HCT116 (cell line): ENCODE measurements around the gene BRINP3.

ENCODE experiments used
- EGR1 ChIP-seq: IDR thresholded peaks from 2 replicates; pipeline ENCODE4 v1.6.1; 2012; ENCODE audit warnings: low read depth
- ELF1 ChIP-seq: IDR thresholded peaks from 2 replicates; pipeline ENCODE4 v1.6.1; 2012; ENCODE audit warnings: low read depth, borderline replicate concordance
- EZH2phosphoT487 ChIP-seq: fragments of 200-600 bp; IDR thresholded peaks from 2 replicates; pipeline ENCODE4 v1.6.1; 2018; ENCODE audit warnings: antibody characterized with exemption, borderline replicate concordance
- POLR2A ChIP-seq: IDR thresholded peaks from 2 replicates; pipeline ENCODE4 v1.7.0; 2011; ENCODE audit warnings: borderline replicate concordance; ENCODE audit not compliant: insufficient read depth, insufficient read length; ENCODE audit errors: extremely low read depth
- POLR2AphosphoS5 ChIP-seq: IDR thresholded peaks from 2 replicates; pipeline ENCODE4 v1.6.1; 2011; ENCODE audit warnings: mild to moderate bottlenecking, low read depth, low read length, moderate library complexity
- RAD21 ChIP-seq: IDR thresholded peaks from 2 replicates; pipeline ENCODE4 v1.6.1; 2012; ENCODE audit warnings: low read depth, mild to moderate bottlenecking
- SP1 ChIP-seq: IDR thresholded peaks from 2 replicates; pipeline ENCODE4 v1.6.1; 2012; ENCODE audit warnings: low read depth
- SRF ChIP-seq: IDR thresholded peaks from 2 replicates; pipeline ENCODE4 v1.6.1; 2012; ENCODE audit warnings: low read depth
- TCF7L2 ChIP-seq: IDR thresholded peaks from 2 replicates; pipeline ENCODE4 v1.7.0; 2011; ENCODE audit warnings: borderline replicate concordance, inconsistent platforms; ENCODE audit not compliant: insufficient read depth, insufficient read length; ENCODE audit errors: extremely low read depth
- YY1 ChIP-seq: IDR thresholded peaks from 2 replicates; pipeline ENCODE4 v1.6.1; 2011; ENCODE audit warnings: low read length, low read depth, moderate library complexity, mild to moderate bottlenecking; ENCODE audit not compliant: insufficient replicate concordance; ENCODE audit errors: extremely low read depth
- ZFX ChIP-seq: fragments of 450-650 bp; IDR thresholded peaks from 2 replicates; pipeline ENCODE4 v1.6.1; 2017
- ZNF274 ChIP-seq: fragments of 200-500 bp; sonication (Bioruptor generic); IDR thresholded peaks from 2 replicates; pipeline ENCODE4 v1.6.1; 2014; ENCODE audit warnings: mild to moderate bottlenecking, low read depth, low read length, inconsistent platforms
- TF ChIP-seq, protein P1 (sequence below), 3 experiments: fragments of 200-600 bp in 1 of 3; sonication (generic) in 1 of 3; IDR thresholded peaks in 2 of 3; conservative IDR thresholded peaks in 1 of 3; 2 replicates each; pipeline ENCODE4 v1.5.1; 2012 to 2017; ENCODE audit warnings: low read depth in 2 of 3, low read length in 2 of 3, antibody characterized with exemption in 1 of 3, borderline replicate concordance in 1 of 3, control low read depth in 1 of 3, mild to moderate bottlenecking in 1 of 3, mixed read lengths in 1 of 3, mixed run types in 1 of 3, moderate library complexity in 1 of 3; ENCODE audit not compliant: insufficient read depth in 1 of 3

DNA sequence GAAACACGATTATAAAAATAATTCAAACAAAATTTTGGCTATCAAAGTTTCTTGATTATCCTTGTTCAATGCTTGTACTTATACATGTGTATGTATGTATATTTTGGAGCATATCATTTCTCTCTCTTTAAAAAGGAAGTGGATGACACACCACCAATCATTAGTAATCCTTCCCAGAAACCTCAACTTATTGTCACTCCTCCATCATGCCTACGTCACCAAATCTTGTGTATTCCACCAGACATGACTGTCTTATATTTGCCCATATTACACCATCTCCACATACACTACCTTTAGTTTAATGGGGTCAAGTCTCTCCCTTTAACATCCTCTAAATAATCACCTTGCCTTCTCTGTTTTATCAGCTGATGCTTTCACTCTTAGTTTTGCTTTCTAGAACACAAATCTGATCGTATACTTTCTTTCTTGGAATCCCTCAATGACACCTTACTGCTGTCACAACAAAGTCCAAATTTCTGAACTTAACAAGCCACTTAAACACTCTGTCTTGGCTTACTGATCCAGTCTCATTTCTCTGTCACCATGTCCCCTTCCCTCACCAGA is 124.0 kb downstream of the BRINP3 start:
- TF ChIP-seq TCF7L2 (no peak), YY1 (no peak), ZFX (no peak), POLR2A (no peak), EGR1 (no peak), EZH2phosphoT487 (no peak), ZNF274 (no peak), SRF (no peak), ELF1 (no peak), SP1 (no peak), POLR2AphosphoS5 (no peak), RAD21 (no peak)
- TF ChIP-seq, protein P1, sequence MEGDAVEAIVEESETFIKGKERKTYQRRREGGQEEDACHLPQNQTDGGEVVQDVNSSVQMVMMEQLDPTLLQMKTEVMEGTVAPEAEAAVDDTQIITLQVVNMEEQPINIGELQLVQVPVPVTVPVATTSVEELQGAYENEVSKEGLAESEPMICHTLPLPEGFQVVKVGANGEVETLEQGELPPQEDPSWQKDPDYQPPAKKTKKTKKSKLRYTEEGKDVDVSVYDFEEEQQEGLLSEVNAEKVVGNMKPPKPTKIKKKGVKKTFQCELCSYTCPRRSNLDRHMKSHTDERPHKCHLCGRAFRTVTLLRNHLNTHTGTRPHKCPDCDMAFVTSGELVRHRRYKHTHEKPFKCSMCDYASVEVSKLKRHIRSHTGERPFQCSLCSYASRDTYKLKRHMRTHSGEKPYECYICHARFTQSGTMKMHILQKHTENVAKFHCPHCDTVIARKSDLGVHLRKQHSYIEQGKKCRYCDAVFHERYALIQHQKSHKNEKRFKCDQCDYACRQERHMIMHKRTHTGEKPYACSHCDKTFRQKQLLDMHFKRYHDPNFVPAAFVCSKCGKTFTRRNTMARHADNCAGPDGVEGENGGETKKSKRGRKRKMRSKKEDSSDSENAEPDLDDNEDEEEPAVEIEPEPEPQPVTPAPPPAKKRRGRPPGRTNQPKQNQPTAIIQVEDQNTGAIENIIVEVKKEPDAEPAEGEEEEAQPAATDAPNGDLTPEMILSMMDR (IDR thresholded peaks at IDR 0.05 in 2 of 3, conservative IDR thresholded peaks at IDR 0.05 in 1 of 3; ENCODE audit: borderline replicate concordance in 1 of 3, insufficient read depth in 1 of 3, low read depth in 2 of 3, low read length in 2 of 3): no peak
